Peyer's patch (tissue), 4 donors: ENCODE measurements around the gene PDC. TPM values are rescaled to one million over a fixed set of nuclear protein-coding genes. Genes with fewer than 3 reads are reported as not detected.

Experiments
- DNase-seq, 3 donors: peaks; one replicate each; pipeline ENCODE4 v3.0.0-alpha.2; 2017 to 2019
- H3K27ac ChIP-seq, 4 donors: fragments of 200-600 bp; sonication (generic); one replicate each; pipeline ENCODE4 v1.5.1; 2016 to 2019
- H3K27me3 ChIP-seq, 2 donors: fragments of 200-600 bp; sonication (generic); one replicate each; pipeline ENCODE4 v1.5.1; 2019
- H3K36me3 ChIP-seq, 3 donors: fragments of 200-600 bp; sonication (generic); one replicate each; pipeline ENCODE4 v1.5.1; 2016 to 2019
- H3K4me1 ChIP-seq, 4 donors: fragments of 200-600 bp; sonication (generic); one replicate each; pipeline ENCODE4 v1.5.1; 2016 to 2019
- H3K4me3 ChIP-seq, 4 donors: fragments of 200-600 bp; sonication (generic); 1 replicate in 3 of 4; 2 replicates in 1 of 4; pipeline ENCODE4 v1.5.1; 2016 to 2019; ENCODE audit warnings: mild to moderate bottlenecking in 1 of 4
- H3K9me3 ChIP-seq, 4 donors: fragments of 200-600 bp; sonication (generic); one replicate each; pipeline ENCODE4 v1.5.1; 2016 to 2019; ENCODE audit warnings: mild to moderate bottlenecking in 1 of 4
- POLR2A ChIP-seq, 2 donors: fragments of 450-650 bp; IDR thresholded peaks; one replicate each; pipeline ENCODE4 v1.5.1; 2017; ENCODE audit warnings: antibody characterized with exemption in 2 of 2, mild to moderate bottlenecking in 2 of 2, moderate library complexity in 2 of 2
- total RNA-seq, 4 donors: library from RNA; depleted of rRNA; stranded (reverse); fragments of >200 nt; gene quantifications; one replicate each; pipeline ENCODE4 v1.1.0, GENCODE V29; 2016
- TF ChIP-seq, protein P1 (sequence below), 6 experiments: fragments of 450-650 bp in 4 of 6; fragments of 200-600 bp in 2 of 6; sonication (generic) in 1 of 6; IDR thresholded peaks; one replicate each; pipeline ENCODE4 v1.5.1; 2017 to 2019; ENCODE audit warnings: antibody characterized with exemption in 6 of 6, mild to moderate bottlenecking in 3 of 6, moderate library complexity in 1 of 6

PDC gene
- total RNA-seq, 4 donors from 2014 or later: not detected

DNA sequence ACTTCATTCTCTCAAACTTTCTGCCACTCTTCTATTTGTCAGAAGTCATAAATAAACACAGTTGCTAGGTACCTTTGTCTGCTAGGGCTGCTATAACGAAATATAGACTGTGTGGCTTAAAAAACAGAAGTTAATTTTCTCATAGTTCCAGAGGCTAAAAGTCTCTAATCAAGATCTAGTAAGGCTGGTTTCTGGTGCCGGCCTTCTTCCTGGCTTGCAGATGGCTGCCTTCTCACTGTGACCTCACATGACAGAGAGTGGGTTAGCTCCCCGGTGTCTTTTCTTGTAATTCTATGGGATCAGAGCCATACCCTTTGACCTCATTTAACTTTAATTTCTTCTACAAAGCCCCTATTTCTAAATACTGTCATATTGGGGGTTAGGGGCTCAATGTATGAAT is 5.9 kb downstream of the PDC start:
- Histone ChIP-seq H3K27me3 (no peaks in the 10 kb centered on the region), H3K27ac (no peak overlapping the region), H3K36me3 (no peaks in the 10 kb centered on the region), H3K4me1 (no peaks in the 10 kb centered on the region), H3K9me3 (no peaks in the 10 kb centered on the region), H3K4me3 (no peak overlapping the region)
- TF ChIP-seq POLR2A (IDR thresholded peaks at IDR 0.05): no peak
- TF ChIP-seq, protein P1, sequence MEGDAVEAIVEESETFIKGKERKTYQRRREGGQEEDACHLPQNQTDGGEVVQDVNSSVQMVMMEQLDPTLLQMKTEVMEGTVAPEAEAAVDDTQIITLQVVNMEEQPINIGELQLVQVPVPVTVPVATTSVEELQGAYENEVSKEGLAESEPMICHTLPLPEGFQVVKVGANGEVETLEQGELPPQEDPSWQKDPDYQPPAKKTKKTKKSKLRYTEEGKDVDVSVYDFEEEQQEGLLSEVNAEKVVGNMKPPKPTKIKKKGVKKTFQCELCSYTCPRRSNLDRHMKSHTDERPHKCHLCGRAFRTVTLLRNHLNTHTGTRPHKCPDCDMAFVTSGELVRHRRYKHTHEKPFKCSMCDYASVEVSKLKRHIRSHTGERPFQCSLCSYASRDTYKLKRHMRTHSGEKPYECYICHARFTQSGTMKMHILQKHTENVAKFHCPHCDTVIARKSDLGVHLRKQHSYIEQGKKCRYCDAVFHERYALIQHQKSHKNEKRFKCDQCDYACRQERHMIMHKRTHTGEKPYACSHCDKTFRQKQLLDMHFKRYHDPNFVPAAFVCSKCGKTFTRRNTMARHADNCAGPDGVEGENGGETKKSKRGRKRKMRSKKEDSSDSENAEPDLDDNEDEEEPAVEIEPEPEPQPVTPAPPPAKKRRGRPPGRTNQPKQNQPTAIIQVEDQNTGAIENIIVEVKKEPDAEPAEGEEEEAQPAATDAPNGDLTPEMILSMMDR (IDR thresholded peaks at IDR 0.05): no peak
- DNase-seq: no peak

DNA sequence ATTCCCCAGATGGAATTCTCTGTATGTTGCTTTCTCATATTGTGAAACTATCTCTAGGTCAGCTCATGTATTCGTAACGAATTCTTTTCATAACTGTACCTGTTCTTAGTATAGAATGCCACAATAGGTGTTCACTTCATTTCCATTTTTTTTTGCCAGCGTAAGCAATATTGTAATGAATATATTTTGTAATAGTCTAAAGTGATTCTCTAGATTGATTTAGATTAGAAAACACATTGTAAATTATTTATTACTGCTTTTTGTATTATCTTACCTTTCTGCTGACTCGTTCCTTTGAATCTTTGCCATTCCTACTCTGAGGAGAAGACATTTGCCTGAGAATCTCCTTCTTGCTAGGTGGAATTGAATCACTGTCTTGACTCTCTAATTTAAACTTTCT is 14.8 kb downstream of the PDC start:
- Histone ChIP-seq H3K27ac (no peak overlapping the region), H3K4me1 (no peaks in the 10 kb centered on the region), H3K9me3 (no peaks in the 10 kb centered on the region), H3K27me3 (no peaks in the 10 kb centered on the region), H3K36me3 (no peaks in the 10 kb centered on the region), H3K4me3 (no peak overlapping the region)
- DNase-seq: no peak
- TF ChIP-seq, protein P1 (IDR thresholded peaks at IDR 0.05): no peak
- TF ChIP-seq POLR2A (IDR thresholded peaks at IDR 0.05): no peak

DNA sequence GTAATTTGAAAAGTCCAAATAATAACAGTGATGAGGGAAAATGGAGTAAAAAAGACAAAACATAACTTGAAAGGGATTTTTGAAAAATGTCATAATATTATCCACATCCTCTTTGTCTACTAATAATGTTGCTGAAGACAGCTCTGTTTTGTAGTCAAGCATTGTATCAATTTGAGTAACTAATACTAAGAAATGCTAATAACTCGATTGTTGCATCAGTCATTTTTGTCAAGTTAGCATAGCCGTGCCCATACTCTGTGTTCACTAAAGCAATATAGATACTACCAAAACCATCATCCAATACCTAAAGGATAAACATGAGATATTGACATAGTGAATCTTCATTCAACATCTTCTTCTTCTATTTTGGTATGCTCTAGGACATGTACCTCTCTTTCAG is 17.3 kb downstream of the PDC start:
- no peak for DNase-seq
- H3K27ac ChIP-seq: no peak overlapping the region
- TF ChIP-seq, protein P1 (IDR thresholded peaks at IDR 0.05): no peak
- no peak for TF ChIP-seq POLR2A (IDR thresholded peaks at IDR 0.05)

DNA sequence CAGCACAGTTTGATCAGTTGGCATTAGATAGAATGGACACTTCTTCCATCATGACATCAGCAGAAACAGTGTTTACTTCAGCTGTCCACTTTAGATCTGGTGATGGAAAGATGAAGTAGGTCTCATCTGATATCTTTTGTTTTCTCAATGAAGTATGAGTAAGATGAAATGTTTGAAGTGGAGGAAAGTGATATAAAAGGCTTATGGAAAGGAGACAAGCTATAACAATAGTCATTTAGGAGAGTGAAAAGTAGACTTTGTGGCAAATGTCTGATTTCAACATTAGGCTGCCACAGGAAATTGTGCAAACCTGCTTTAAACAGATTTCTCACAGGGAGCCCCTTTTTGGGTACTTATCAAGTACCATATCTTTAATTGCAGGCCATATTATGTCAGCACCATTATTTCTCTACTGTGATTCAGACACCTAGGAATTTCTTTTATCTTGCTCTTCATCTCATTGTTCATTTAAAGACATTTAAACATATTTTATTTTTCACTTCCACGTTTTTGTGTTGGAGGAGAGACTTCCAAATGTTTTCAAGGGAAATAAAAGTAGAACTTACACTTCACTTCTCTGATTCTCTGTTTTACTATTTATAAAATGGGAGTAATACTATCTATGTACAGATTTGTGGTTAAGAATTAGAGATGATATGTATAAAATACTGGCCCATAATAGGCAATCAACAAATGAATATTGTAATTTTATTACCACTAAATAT is 18.1 kb downstream of the PDC start:
- no peaks in the 10 kb centered on the region for H3K9me3 ChIP-seq
- no peak overlapping the region for H3K4me3 ChIP-seq
- no peaks in the 10 kb centered on the region for H3K36me3 ChIP-seq
- H3K4me1 ChIP-seq: no peaks in the 10 kb centered on the region
- no peaks in the 10 kb centered on the region for H3K27me3 ChIP-seq
- TF ChIP-seq POLR2A (IDR thresholded peaks at IDR 0.05): no peak
- TF ChIP-seq, protein P1 (IDR thresholded peaks at IDR 0.05): no peak
- H3K27ac ChIP-seq: no peak overlapping the region
- DNase-seq: no peak

More for the DNA sequence above, 17.3 kb downstream of the PDC start:
- H3K27me3 ChIP-seq: no peaks in the 10 kb centered on the region
- H3K9me3 ChIP-seq: no peaks in the 10 kb centered on the region
- no peaks in the 10 kb centered on the region for H3K4me1 ChIP-seq
- H3K36me3 ChIP-seq: no peaks in the 10 kb centered on the region
- H3K4me3 ChIP-seq: no peak overlapping the region

DNA sequence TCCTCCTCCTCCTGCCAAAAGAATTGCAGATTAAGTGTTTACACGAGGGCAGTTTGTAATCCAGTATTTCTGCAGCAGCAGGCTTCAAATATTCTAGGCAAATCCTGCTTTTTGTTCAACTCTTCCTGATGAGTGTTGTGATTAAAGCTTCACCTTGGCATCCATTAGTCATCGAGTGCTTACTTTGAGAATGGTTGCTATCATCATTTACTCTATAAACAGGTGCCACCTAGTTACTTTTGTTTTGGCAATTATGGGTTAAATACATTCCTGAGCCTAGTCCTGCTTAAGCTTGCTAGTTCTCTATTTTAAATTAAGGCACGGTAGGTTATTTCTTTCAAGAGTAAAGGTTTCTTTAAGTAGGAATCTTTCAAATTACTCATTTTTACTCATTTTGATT is 20.3 kb downstream of the PDC start:
- no peak overlapping the region for H3K27ac ChIP-seq
- no peaks in the 10 kb centered on the region for H3K27me3 ChIP-seq
- H3K9me3 ChIP-seq: no peaks in the 10 kb centered on the region
- TF ChIP-seq, protein P1 (IDR thresholded peaks at IDR 0.05): no peak
- TF ChIP-seq POLR2A (IDR thresholded peaks at IDR 0.05): no peak
- DNase-seq: no peak
- H3K4me1 ChIP-seq: no peaks in the 10 kb centered on the region
- no peaks in the 10 kb centered on the region for H3K36me3 ChIP-seq
- no peak overlapping the region for H3K4me3 ChIP-seq
